H54 (cell line): Measurements from ENCODE around the gene CACNA1C.

Experiments used
- DNase-seq: peaks from one replicate; pipeline ENCODE4 v3.0.0; 2011; ENCODE audit warnings: low spot score, mixed read lengths; ENCODE audit not compliant: insufficient read length
- FAIRE-seq: peaks from 3 replicates; lab custom pipeline; 2011; peaks lifted over from hg19 to GRCh38; lab: Jason Lieb, UNC
- POLR2A ChIP-seq: IDR thresholded peaks from 2 replicates; pipeline ENCODE4 v1.6.1; 2011; ENCODE audit warnings: low read depth, mild to moderate bottlenecking, low read length

The CACNA1C gene

GRCh38 chr12:2535583-2536204 is 482.9 kb downstream of the CACNA1C start:
- FAIRE-seq: no peak
- no peak for TF ChIP-seq POLR2A
- peak; percentile 20 for DNase-seq

- DNase-seq (no peak), FAIRE-seq (no peak)
- TF ChIP-seq POLR2A: no peak
Measured at GRCh38 chr12:2536724-2537123, 483.9 kb downstream of the CACNA1C start.

- no peak for FAIRE-seq
- DNase-seq: no peak
- no peak for TF ChIP-seq POLR2A
Measured at GRCh38 chr12:2537868-2538541, 485.2 kb downstream of the CACNA1C start.

GRCh38 chr12:2539938-2540337 is 487.2 kb downstream of the CACNA1C start:
- no peak for FAIRE-seq
- no peak for DNase-seq
- TF ChIP-seq POLR2A: no peak

GRCh38 chr12:2540535-2540941 is 487.8 kb downstream of the CACNA1C start:
- FAIRE-seq: no peak
- no peak for TF ChIP-seq POLR2A
- DNase-seq: no peak

- DNase-seq (no peak), FAIRE-seq (no peak)
- TF ChIP-seq POLR2A: no peak
Measured at GRCh38 chr12:2541631-2542204, 488.9 kb downstream of the CACNA1C start.

GRCh38 chr12:2543801-2544200 is 491.0 kb downstream of the CACNA1C start:
- no peak for FAIRE-seq
- no peak for DNase-seq
- no peak for TF ChIP-seq POLR2A

- no peak for DNase-seq
- FAIRE-seq: no peak
- TF ChIP-seq POLR2A: no peak
Measured at GRCh38 chr12:2544230-2544629, 491.4 kb downstream of the CACNA1C start.

GRCh38 chr12:2547273-2548044 is 494.7 kb downstream of the CACNA1C start:
- no peak for TF ChIP-seq POLR2A
- FAIRE-seq (no peak), DNase-seq (no peak)

GRCh38 chr12:2548081-2548480 is 495.3 kb downstream of the CACNA1C start:
- TF ChIP-seq POLR2A: no peak
- DNase-seq: no peak
- FAIRE-seq: no peak

GRCh38 chr12:2550561-2551411 is 498.0 kb downstream of the CACNA1C start:
- DNase-seq: no peak
- TF ChIP-seq POLR2A: no peak
- no peak for FAIRE-seq

GRCh38 chr12:2551412-2551900 is 498.7 kb downstream of the CACNA1C start:
- no peak for TF ChIP-seq POLR2A
- DNase-seq (no peak), FAIRE-seq (no peak)
